Fibroblast of the aortic adventitia (primary cell): ENCODE results near the gene DAPL1. TPM values are rescaled to one million over a fixed set of nuclear protein-coding genes. Genes with fewer than 3 reads are reported as not detected.
"Not testable (repeated sequence)": the region's sequence is repeated elsewhere in the genome, so short reads cannot be mapped to it uniquely, and the experiment has no call there.

Experiments
- DNase-seq: peaks from one replicate; pipeline ENCODE4 v3.0.0-alpha.2; 2010; ENCODE audit warnings: low read depth
- H3K4me3 ChIP-seq: 2 replicates; pipeline ENCODE4 v1.5.1; 2011; ENCODE audit warnings: low read depth, mild to moderate bottlenecking, control low read depth, low read length, moderate library complexity
- total RNA-seq: library from RNA; depleted of rRNA; stranded (reverse); fragments of >200 nt; gene quantifications from 2 replicates; pipeline ENCODE4 v1.2.3, GENCODE V29; 2012; ENCODE audit warnings: low replicate concordance
- TF ChIP-seq, protein P1 (sequence below): IDR thresholded peaks from 2 replicates; pipeline ENCODE4 v1.5.1; 2011; ENCODE audit warnings: mild to moderate bottlenecking, low read length, control low read depth, inconsistent platforms; ENCODE audit not compliant: insufficient read depth

DAPL1 gene
- total RNA-seq, 1 donor = not detected

DNA sequence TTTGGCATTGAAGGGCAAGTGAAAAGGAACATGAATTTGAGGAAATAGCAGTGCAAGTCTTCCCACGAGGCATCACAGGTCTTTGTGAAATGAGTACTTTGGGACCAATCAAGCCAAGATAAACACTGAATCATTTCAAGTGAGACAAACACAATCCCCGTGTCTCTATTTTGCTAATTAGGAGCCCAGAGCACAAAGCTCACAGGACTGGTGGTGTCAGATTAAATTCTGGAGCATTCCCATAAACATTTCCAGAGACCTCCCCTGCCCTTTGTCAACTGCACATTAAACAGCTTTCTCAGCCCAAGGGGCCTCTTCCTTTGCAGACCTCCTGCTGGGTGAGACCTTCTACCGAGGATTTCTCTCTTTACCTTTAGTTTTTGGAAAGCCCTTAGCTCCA lies 50.7 kb downstream of the DAPL1 start:
- TF ChIP-seq, protein P1, sequence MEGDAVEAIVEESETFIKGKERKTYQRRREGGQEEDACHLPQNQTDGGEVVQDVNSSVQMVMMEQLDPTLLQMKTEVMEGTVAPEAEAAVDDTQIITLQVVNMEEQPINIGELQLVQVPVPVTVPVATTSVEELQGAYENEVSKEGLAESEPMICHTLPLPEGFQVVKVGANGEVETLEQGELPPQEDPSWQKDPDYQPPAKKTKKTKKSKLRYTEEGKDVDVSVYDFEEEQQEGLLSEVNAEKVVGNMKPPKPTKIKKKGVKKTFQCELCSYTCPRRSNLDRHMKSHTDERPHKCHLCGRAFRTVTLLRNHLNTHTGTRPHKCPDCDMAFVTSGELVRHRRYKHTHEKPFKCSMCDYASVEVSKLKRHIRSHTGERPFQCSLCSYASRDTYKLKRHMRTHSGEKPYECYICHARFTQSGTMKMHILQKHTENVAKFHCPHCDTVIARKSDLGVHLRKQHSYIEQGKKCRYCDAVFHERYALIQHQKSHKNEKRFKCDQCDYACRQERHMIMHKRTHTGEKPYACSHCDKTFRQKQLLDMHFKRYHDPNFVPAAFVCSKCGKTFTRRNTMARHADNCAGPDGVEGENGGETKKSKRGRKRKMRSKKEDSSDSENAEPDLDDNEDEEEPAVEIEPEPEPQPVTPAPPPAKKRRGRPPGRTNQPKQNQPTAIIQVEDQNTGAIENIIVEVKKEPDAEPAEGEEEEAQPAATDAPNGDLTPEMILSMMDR = no peak
- DNase-seq = peak; percentile 56
- no peak overlapping the region for H3K4me3 ChIP-seq

DNA sequence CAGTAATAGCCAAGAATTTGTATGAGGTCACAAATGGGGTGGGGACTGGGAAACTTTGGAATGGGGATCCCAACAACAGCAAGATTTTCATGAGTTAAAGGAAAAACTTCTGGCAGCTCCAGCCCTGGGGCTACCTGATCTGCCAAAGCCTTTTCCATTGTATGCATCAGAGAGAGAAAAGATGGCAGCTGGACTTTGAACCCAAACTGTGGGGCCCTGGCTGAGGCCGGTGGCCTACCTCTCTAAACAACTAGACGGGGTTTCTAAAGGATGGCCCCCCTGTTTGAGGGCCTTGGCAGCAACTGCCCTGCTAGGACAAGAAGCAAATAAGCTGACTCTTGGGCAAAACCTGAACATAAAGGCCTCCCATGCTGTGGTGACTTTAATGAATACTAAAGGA lies 52.4 kb downstream of the DAPL1 start:
- H3K4me3 ChIP-seq, DNase-seq: not testable (repeated sequence)

DNA sequence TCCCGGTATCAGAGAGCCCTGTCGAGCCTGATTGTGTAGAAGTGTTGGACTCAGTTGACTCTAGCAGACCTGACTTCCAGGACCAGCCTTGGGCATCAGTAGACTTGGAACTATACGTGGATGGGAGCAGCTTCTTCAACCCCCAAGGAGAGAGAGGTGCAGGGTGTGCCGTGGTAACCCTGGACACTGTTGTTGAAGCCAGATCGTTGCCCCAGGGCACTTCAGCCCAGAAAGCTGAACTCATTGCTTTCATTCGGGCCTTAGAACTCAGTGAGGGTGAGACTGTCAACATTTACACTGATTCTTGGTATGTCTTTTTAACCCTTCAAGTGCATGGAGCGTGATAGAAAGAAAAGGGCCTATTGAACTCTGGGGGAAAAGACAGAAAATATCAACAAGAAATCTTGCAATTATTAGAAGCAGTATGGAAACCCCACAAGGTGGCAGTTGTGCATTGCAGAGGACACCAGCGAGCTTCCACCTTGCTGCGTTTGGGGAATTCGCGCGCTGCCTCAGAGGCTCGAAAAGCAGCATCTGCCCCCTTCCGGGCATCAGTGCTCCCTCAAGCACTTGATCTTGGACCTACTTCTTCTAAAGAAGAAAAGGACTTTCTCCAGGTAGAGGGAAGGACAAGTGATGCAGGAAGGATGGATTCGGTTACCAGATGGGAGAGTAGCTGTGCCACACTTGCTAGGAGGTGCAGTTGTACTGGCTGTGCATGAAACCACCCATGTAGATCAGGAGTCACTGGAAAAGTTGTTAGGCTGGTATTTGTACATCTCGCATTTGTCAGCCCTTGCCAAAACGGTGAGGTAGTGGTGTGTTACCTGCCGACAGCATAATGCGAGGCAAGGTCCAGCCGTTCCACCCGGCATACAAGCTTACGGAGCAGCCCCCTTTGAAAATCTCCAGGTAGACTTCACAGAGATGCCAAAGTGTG lies 53.2 kb downstream of the DAPL1 start:
- H3K4me3 ChIP-seq, DNase-seq: not testable (repeated sequence)

DNA sequence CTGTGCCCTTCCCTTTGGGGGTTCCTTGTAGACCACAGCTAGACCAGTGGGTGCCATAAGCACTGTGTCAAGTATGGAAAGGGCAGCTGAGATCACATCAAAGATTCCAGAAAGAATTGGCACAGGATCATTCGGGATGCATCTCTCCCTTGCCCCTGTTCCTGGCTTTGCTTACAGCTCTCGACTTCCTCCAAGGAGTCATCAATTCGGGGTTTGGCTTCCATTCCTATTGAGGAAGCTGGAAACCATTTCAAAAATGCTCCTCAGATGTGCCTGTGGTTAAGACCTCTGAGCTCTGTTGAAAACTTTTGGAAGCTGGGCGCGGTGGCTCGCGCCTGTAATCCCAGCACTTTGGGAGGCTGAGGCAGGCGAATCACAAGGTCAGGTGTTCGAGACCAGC lies 65.1 kb downstream of the DAPL1 start:
- peak; percentile 22 for DNase-seq
- not testable (repeated sequence) for H3K4me3 ChIP-seq

DNA sequence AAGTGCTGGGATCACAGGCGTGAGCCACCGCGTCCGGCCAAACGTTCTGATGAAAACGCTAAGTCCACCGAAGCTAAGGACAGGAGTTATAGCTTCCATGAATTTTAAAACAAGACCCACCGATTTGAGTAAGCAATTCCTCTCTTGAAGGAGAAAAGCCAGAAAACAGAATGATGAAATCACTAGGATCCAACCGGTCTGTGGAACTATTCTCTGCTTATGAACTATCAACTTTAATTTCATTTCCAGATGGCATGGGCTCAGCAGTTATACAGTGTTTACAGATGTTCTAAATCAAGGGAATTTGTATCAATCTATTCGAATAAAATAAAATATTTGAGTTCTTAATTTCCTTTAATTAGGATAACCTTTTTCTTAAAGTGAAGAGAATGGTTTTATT lies 66.5 kb downstream of the DAPL1 start:
- not testable (repeated sequence) for DNase-seq, H3K4me3 ChIP-seq

DNA sequence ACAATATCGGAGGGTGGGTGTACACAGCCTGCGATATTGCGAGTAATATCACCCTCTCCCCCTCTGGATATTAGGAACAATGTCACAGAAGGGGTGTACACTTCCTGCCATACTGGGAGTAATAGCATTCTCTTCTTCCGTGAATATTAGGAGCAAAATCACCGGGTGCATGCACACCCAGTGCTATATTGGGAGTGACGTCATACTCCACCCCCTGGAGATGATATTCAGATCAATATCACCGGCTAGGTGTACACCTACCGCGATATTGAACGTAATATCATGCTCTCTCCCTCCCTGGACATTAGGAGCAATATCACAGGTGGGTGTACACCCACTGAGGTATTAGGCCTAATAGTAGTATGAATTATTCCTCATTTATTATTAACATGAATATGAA lies 70.4 kb downstream of the DAPL1 start:
- not testable (repeated sequence) for H3K4me3 ChIP-seq, DNase-seq

Other genes starting within 250 kb of the DAPL1 start
- gene TANC1, start 173.3 kb downstream of the DAPL1 start, total RNA-seq = 11.9 and 22.7 TPM in 2 replicates